WTC11 (cell line): ENCODE results near the gene AQP5. TPM values are rescaled to one million over a fixed set of nuclear protein-coding genes. Genes with fewer than 3 reads are reported as not detected.

Experiments used
- ATAC-seq: fragments of 200-7000 bp; cut with Tn5 transposase; 2 replicates; pipeline ENCODE4 v1.10.0; 2021; ENCODE audit warnings: mild to moderate bottlenecking, moderate library complexity
- CTCF ChIA-PET: fragments of 300-600 bp; sonication (Branson Sonifier 250); formaldehyde crosslinking; loops from one replicate; lab custom pipeline; 2021; ENCODE audit warnings: antibody characterized with exemption; lab: Charles Lee
- POLR2A ChIA-PET: fragments of 350-600 bp; sonication (Branson Sonifier 250); formaldehyde crosslinking; loops from one replicate; lab custom pipeline; 2021; ENCODE audit warnings: antibody characterized with exemption; lab: Charles Lee
- DNase-seq: peaks from one replicate; pipeline ENCODE4 v3.0.0; 2021; ENCODE audit warnings: low spot score
- H3K27ac Mint-ChIP-seq: 2 replicates; pipeline ENCODE4 v1.8.0; 2021; ENCODE audit warnings: mixed read lengths
- H3K27me3 Mint-ChIP-seq: 2 replicates; pipeline ENCODE4 v1.8.0; 2021; ENCODE audit warnings: low read depth, mild to moderate bottlenecking, moderate library complexity, mixed read lengths
- H3K36me3 Mint-ChIP-seq: 2 replicates; pipeline ENCODE4 v1.8.0; 2021; ENCODE audit warnings: mixed read lengths
- H3K4me1 Mint-ChIP-seq: 2 replicates; pipeline ENCODE4 v1.8.0; 2022; ENCODE audit warnings: mixed read lengths
- H3K4me3 Mint-ChIP-seq: 2 replicates; pipeline ENCODE4 v1.8.0; 2021; ENCODE audit warnings: mild to moderate bottlenecking, moderate library complexity, mixed read lengths
- H3K9me3 Mint-ChIP-seq: 2 replicates; pipeline ENCODE4 v1.8.0; 2021; ENCODE audit warnings: mixed read lengths
- AFF4 ChIP-seq: sonication (generic); formaldehyde crosslinking; IDR thresholded peaks from 2 replicates; pipeline ENCODE4 v1.8.1; 2023; ENCODE audit warnings: mild to moderate bottlenecking, missing genetic modification reagents, borderline replicate concordance
- ATF1 ChIP-seq: sonication (generic); formaldehyde crosslinking; IDR thresholded peaks from 2 replicates; pipeline ENCODE4 v1.8.1; 2023; ENCODE audit warnings: mild to moderate bottlenecking, moderate library complexity, missing genetic modification reagents
- FOXJ3 ChIP-seq: sonication (generic); formaldehyde crosslinking; IDR thresholded peaks from 2 replicates; pipeline ENCODE4 v1.9.0; 2021; ENCODE audit warnings: missing genetic modification reagents, mild to moderate bottlenecking, borderline replicate concordance
- IRF2 ChIP-seq: sonication (generic); formaldehyde crosslinking; IDR thresholded peaks from 2 replicates; pipeline ENCODE4 v1.8.0; 2022; ENCODE audit warnings: low read depth, missing genetic modification reagents, borderline replicate concordance
- MYBL2 ChIP-seq: sonication (generic); formaldehyde crosslinking; IDR thresholded peaks from 2 replicates; pipeline ENCODE4 v1.8.1; 2023; ENCODE audit warnings: mild to moderate bottlenecking, moderate library complexity, missing genetic modification reagents
- NR2C2 ChIP-seq: sonication (generic); formaldehyde crosslinking; IDR thresholded peaks from 2 replicates; pipeline ENCODE4 v1.8.0; 2022; ENCODE audit warnings: mild to moderate bottlenecking, missing genetic modification reagents
- OVOL2 ChIP-seq: fragments of 250-450 bp; sonication (Bioruptor Pico); IDR thresholded peaks from 2 replicates; pipeline ENCODE4 v1.9.0; 2021; ENCODE audit warnings: mild to moderate bottlenecking, borderline replicate concordance
- RELA ChIP-seq: sonication (generic); formaldehyde crosslinking; IDR thresholded peaks from 2 replicates; pipeline ENCODE4 v1.8.1; 2022; ENCODE audit warnings: missing genetic modification reagents, mild to moderate bottlenecking, borderline replicate concordance
- SMAD3 ChIP-seq: sonication (generic); formaldehyde crosslinking; IDR thresholded peaks from 2 replicates; pipeline ENCODE4 v1.8.0; 2022; ENCODE audit warnings: missing genetic modification reagents, mild to moderate bottlenecking, borderline replicate concordance
- SOX15 ChIP-seq: fragments of 250-450 bp; sonication (Bioruptor Pico); IDR thresholded peaks from 2 replicates; pipeline ENCODE4 v1.9.0; 2021; ENCODE audit warnings: mild to moderate bottlenecking
- TEAD1 ChIP-seq: sonication (generic); formaldehyde crosslinking; IDR thresholded peaks from 2 replicates; pipeline ENCODE4 v1.8.0; 2022; ENCODE audit warnings: mild to moderate bottlenecking, missing genetic modification reagents
- ZBTB21 ChIP-seq: sonication (generic); formaldehyde crosslinking; IDR thresholded peaks from 2 replicates; pipeline ENCODE4 v1.8.1; 2023; ENCODE audit warnings: mild to moderate bottlenecking, missing genetic modification reagents, borderline replicate concordance
- ZBTB43 ChIP-seq: sonication (generic); formaldehyde crosslinking; IDR thresholded peaks from 2 replicates; pipeline ENCODE4 v1.8.1; 2023; ENCODE audit warnings: mild to moderate bottlenecking, missing genetic modification reagents
- ZNF232 ChIP-seq: sonication (generic); formaldehyde crosslinking; IDR thresholded peaks from 2 replicates; pipeline ENCODE4 v1.8.0; 2022; ENCODE audit warnings: mild to moderate bottlenecking, missing genetic modification reagents
- ZNF532 ChIP-seq: fragments of 250-450 bp; sonication (Bioruptor Pico); IDR thresholded peaks from 2 replicates; pipeline ENCODE4 v1.9.0; 2021; ENCODE audit warnings: mild to moderate bottlenecking, borderline replicate concordance
- ZNF671 ChIP-seq: fragments of 250-450 bp; sonication (Bioruptor Pico); IDR thresholded peaks from 2 replicates; pipeline ENCODE4 v1.8.0; 2021; ENCODE audit warnings: mild to moderate bottlenecking
- total RNA-seq: library from RNA; stranded (reverse); gene quantifications from 3 replicates; pipeline ENCODE4 v1.2.3, GENCODE V29; 2021
- TF ChIP-seq, protein P1 (sequence below): fragments of 250-450 bp; sonication (Bioruptor Pico); IDR thresholded peaks from 2 replicates; pipeline ENCODE4 v1.8.0; 2021; ENCODE audit warnings: mild to moderate bottlenecking
- TF ChIP-seq, protein P2 (sequence below): sonication (generic); formaldehyde crosslinking; IDR thresholded peaks from 2 replicates; pipeline ENCODE4 v1.8.0; 2023; ENCODE audit warnings: missing genetic modification reagents, mild to moderate bottlenecking, borderline replicate concordance

The AQP5 gene
- total RNA-seq, 1 experiment from 2014 or later: 2.8 TPM

GRCh38 chr12:49965836-49966235 lies 4.2 kb downstream of the AQP5 start:
- peaks cover 42% of the 10 kb centered on the region for H3K27me3 Mint-ChIP-seq
- no peak overlapping the region for H3K4me3 Mint-ChIP-seq
- ATAC-seq (no peak), DNase-seq (no peak)
- ChIA-PET POLR2A (interaction anchor here (0.9 kb wide), 1 partner anchor 224 kb away, joined by 3 read pairs; the partner anchor contains the start of gene TMBIM6), CTCF (interaction anchor here (0.6 to 10.9 kb wide), 27 partner anchors 9 to 808 kb away, joined by 3 to 219 read pairs (median 24); partner anchors contain the start of genes AQP2, BCDIN3D, COX14 and SMARCD1)
- H3K4me1 Mint-ChIP-seq: peaks cover 10% of the 10 kb centered on the region
- H3K27ac Mint-ChIP-seq: no peak overlapping the region
- no peaks in the 10 kb centered on the region for H3K9me3 Mint-ChIP-seq
- no peaks in the 10 kb centered on the region for H3K36me3 Mint-ChIP-seq
- TF ChIP-seq MYBL2 (CRISPR knock-in tag): no peak

GRCh38 chr12:49966511-49967041 lies 4.9 kb downstream of the AQP5 start:
- no peak for TF ChIP-seq SMAD3 (CRISPR knock-in tag)
- TF ChIP-seq ZNF232 (CRISPR knock-in tag): no peak
- TF ChIP-seq OVOL2 (CRISPR knock-in tag): no peak
- TF ChIP-seq AFF4 (CRISPR knock-in tag): no peak
- no peak for TF ChIP-seq ZNF671 (CRISPR knock-in tag)
- no peak for TF ChIP-seq ZBTB43 (CRISPR knock-in tag)
- TF ChIP-seq, protein P1, sequence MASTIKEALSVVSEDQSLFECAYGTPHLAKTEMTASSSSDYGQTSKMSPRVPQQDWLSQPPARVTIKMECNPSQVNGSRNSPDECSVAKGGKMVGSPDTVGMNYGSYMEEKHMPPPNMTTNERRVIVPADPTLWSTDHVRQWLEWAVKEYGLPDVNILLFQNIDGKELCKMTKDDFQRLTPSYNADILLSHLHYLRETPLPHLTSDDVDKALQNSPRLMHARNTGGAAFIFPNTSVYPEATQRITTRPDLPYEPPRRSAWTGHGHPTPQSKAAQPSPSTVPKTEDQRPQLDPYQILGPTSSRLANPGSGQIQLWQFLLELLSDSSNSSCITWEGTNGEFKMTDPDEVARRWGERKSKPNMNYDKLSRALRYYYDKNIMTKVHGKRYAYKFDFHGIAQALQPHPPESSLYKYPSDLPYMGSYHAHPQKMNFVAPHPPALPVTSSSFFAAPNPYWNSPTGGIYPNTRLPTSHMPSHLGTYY (CRISPR knock-in tag): no peak
- TF ChIP-seq FOXJ3 (CRISPR knock-in tag): no peak
- TF ChIP-seq SOX15 (CRISPR knock-in tag): no peak
- TF ChIP-seq ATF1: no peak
- no peak for TF ChIP-seq NR2C2 (CRISPR knock-in tag)
- no peak for TF ChIP-seq RELA (CRISPR knock-in tag)
- TF ChIP-seq TEAD1 (CRISPR knock-in tag): no peak
- no peak for TF ChIP-seq ZNF532 (CRISPR knock-in tag)
- TF ChIP-seq, protein P2, sequence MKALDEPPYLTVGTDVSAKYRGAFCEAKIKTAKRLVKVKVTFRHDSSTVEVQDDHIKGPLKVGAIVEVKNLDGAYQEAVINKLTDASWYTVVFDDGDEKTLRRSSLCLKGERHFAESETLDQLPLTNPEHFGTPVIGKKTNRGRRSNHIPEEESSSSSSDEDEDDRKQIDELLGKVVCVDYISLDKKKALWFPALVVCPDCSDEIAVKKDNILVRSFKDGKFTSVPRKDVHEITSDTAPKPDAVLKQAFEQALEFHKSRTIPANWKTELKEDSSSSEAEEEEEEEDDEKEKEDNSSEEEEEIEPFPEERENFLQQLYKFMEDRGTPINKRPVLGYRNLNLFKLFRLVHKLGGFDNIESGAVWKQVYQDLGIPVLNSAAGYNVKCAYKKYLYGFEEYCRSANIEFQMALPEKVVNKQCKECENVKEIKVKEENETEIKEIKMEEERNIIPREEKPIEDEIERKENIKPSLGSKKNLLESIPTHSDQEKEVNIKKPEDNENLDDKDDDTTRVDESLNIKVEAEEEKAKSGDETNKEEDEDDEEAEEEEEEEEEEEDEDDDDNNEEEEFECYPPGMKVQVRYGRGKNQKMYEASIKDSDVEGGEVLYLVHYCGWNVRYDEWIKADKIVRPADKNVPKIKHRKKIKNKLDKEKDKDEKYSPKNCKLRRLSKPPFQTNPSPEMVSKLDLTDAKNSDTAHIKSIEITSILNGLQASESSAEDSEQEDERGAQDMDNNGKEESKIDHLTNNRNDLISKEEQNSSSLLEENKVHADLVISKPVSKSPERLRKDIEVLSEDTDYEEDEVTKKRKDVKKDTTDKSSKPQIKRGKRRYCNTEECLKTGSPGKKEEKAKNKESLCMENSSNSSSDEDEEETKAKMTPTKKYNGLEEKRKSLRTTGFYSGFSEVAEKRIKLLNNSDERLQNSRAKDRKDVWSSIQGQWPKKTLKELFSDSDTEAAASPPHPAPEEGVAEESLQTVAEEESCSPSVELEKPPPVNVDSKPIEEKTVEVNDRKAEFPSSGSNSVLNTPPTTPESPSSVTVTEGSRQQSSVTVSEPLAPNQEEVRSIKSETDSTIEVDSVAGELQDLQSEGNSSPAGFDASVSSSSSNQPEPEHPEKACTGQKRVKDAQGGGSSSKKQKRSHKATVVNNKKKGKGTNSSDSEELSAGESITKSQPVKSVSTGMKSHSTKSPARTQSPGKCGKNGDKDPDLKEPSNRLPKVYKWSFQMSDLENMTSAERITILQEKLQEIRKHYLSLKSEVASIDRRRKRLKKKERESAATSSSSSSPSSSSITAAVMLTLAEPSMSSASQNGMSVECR: no peak
- TF ChIP-seq ZBTB21 (CRISPR knock-in tag): no peak
- TF ChIP-seq IRF2 (CRISPR knock-in tag): no peak
- TF ChIP-seq, all 79 proteins: peak for 0
- Mint-ChIP-seq H3K4me1 (peaks cover 10% of the 10 kb centered on the region), H3K4me3 (peak overlapping the region; percentile 59; the same call in 1 of the 2 replicates), H3K36me3 (no peaks in the 10 kb centered on the region), H3K27ac (no peak overlapping the region), H3K9me3 (no peaks in the 10 kb centered on the region), H3K27me3 (peaks cover 37% of the 10 kb centered on the region)
- ATAC-seq (peak; percentile 11), DNase-seq (no peak)
- ChIA-PET POLR2A (interaction anchor here (0.9 to 2.7 kb wide), 2 partner anchors 89 to 225 kb away, joined by 3 to 7 read pairs; partner anchors contain the start of gene TMBIM6), CTCF (interaction anchor here (0.6 to 10.9 kb wide), 69 partner anchors 10 to 809 kb away, joined by 3 to 219 read pairs (median 7); partner anchors contain the start of genes AQP2, BCDIN3D, COX14 and FAIM2)
